Measurements from ENCODE around the gene BTRC. TPM values are rescaled to one million over a fixed set of nuclear protein-coding genes. Genes with fewer than 3 reads are reported as not detected.
"Not testable (repeated sequence)": the region's sequence is repeated elsewhere in the genome, so short reads cannot be mapped to it uniquely, and the experiment has no call there.

The BTRC gene
- total and polyA plus RNA-seq, 12 donors = 10.0 to 35.3 (median 20.3) TPM

DNA sequence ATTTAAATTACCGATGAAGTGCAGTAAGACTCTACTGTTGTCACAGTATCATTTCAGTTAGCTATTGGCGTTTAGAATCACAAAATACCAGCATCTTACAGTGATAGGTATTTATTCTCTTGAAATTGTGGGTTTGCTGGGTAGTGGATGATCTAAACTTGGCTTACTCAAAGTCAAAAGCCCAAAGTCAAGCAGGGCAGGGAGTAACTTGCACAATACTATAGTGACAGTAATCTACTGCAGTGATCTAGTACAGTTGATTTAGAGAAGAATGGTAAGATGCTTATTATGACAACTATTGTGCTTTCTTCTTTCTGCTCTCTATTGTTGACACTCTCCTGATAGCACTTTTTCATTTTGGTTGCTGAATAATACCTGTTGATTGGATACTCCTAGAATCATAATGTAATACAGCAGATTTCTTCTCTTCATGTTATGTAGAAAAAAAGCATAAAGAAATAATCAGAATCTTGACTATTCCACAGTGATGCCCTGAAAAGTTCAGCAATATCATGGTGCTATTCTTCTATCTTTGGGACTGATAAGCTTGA is 10.0 kb downstream of the BTRC start:
- intact Hi-C loops (cut with DNase I) = no loop called here
- 84 to 95% (median 88%) methylated on average over 2 of the region's 2 CpGs for WGBS, 4 donors
- H3K9me3 ChIP-seq (replicated peaks in 1 of 3) = no peaks in the 10 kb centered on the region
- TF ChIP-seq POLR2A (IDR thresholded peaks at IDR 0.05) = no peak
- TF ChIP-seq, protein P1, sequence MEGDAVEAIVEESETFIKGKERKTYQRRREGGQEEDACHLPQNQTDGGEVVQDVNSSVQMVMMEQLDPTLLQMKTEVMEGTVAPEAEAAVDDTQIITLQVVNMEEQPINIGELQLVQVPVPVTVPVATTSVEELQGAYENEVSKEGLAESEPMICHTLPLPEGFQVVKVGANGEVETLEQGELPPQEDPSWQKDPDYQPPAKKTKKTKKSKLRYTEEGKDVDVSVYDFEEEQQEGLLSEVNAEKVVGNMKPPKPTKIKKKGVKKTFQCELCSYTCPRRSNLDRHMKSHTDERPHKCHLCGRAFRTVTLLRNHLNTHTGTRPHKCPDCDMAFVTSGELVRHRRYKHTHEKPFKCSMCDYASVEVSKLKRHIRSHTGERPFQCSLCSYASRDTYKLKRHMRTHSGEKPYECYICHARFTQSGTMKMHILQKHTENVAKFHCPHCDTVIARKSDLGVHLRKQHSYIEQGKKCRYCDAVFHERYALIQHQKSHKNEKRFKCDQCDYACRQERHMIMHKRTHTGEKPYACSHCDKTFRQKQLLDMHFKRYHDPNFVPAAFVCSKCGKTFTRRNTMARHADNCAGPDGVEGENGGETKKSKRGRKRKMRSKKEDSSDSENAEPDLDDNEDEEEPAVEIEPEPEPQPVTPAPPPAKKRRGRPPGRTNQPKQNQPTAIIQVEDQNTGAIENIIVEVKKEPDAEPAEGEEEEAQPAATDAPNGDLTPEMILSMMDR (IDR thresholded peaks at IDR 0.05) = no peak
- no peak overlapping the region for H3K27ac ChIP-seq
- peaks cover 0 to 17% of the 10 kb centered on the region in 2 donors for H3K4me1 ChIP-seq (replicated peaks in 1 of 2)
- H3K27me3 ChIP-seq = no peaks in the 10 kb centered on the region
- H3K4me3 ChIP-seq = no peak overlapping the region
- no peaks in the 10 kb centered on the region for H3K36me3 ChIP-seq (replicated peaks in 1 of 2)
- no peak for DNase-seq

GRCh38 chr10:101364721-101365120 is 10.8 kb downstream of the BTRC start:
- H3K27me3 ChIP-seq = no peaks in the 10 kb centered on the region
- no peak overlapping the region for H3K27ac ChIP-seq
- no peak for DNase-seq
- H3K9me3 ChIP-seq (replicated peaks in 1 of 3) = no peaks in the 10 kb centered on the region
- no peaks in the 10 kb centered on the region for H3K36me3 ChIP-seq (replicated peaks in 1 of 2)
- TF ChIP-seq, protein P1 (IDR thresholded peaks at IDR 0.05) = no peak
- TF ChIP-seq POLR2A (IDR thresholded peaks at IDR 0.05) = no peak
- peaks cover 0 to 13% of the 10 kb centered on the region in 2 donors for H3K4me1 ChIP-seq (replicated peaks in 1 of 2)
- intact Hi-C loops (cut with DNase I) = no loop called here
- WGBS, 4 donors = 78 to 90% (median 86%) methylated on average over 7 of the region's 7 CpGs
- H3K4me3 ChIP-seq = no peak overlapping the region

DNA sequence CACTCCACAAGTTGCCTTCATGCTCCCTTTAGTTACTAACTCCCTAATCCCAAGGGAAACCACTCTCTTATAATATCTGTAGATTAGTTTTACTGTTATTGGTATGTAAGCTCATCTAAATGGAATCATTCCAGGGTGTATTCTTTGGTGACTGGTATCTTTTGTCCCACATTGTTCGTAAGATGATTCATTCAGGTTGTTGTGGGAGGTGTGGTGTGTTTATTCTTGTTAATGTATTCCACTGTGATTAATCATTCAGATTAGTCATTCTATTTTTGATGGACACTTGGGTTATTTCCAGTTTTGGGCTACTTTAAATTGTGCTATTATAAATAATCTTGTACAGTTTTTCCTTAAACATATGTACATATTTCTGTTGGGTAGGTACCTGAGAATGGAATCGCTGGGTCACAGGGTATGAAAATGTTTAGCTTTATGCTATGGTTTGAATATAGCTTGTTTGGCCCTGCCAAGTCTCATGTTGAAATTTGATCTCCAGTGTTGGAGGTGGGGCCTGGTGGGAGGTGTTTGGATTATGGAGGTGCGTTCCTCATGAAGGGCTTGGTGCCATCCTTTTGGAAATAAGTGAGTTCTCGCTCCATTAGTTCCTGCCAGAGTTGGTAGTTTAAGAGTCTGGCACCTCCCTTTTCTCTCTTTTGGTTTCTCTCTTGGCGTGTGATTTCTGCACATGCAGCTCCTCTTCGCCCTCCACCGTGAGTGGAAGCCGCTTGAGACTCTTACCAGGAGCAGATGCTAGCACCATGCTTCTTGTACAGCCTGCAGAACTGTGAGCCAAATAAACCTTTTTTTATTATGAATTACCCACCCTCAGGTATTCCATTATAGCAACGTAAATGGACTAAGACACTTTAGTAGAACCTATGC is 13.8 kb downstream of the BTRC start:
- Histone ChIP-seq H3K4me1 (replicated peaks in 1 of 2) (peaks cover 0 to 13% of the 10 kb centered on the region in 2 donors), H3K27ac (no peak overlapping the region), H3K9me3 (replicated peaks in 1 of 3) (no peaks in the 10 kb centered on the region), H3K4me3 (no peak overlapping the region), H3K36me3 (replicated peaks in 1 of 2) (no peaks in the 10 kb centered on the region), H3K27me3 (no peaks in the 10 kb centered on the region)
- 89 to 91% (median 90%) methylated on average over 9 of the region's 9 CpGs for WGBS, 4 donors
- intact Hi-C loops (cut with DNase I) = no loop called here
- no peak for TF ChIP-seq POLR2A (IDR thresholded peaks at IDR 0.05)
- no peak for DNase-seq

GRCh38 chr10:101373063-101373462 is 19.1 kb downstream of the BTRC start:
- no peak for DNase-seq
- TF ChIP-seq, protein P1 (IDR thresholded peaks at IDR 0.05) = no peak
- TF ChIP-seq POLR2A (IDR thresholded peaks at IDR 0.05) = no peak
- H3K9me3 ChIP-seq (replicated peaks in 1 of 3) = no peaks in the 10 kb centered on the region
- H3K27me3 ChIP-seq = no peaks in the 10 kb centered on the region
- WGBS, 4 donors = 93 to 100% (median 98%) methylated on average over 1 of the region's 1 CpG
- no peaks in the 10 kb centered on the region for H3K4me1 ChIP-seq (replicated peaks in 1 of 2)
- H3K4me3 ChIP-seq = no peak overlapping the region
- H3K36me3 ChIP-seq (replicated peaks in 1 of 2) = no peaks in the 10 kb centered on the region
- H3K27ac ChIP-seq = no peak overlapping the region
- intact Hi-C loops (cut with DNase I) = no loop called here

DNA sequence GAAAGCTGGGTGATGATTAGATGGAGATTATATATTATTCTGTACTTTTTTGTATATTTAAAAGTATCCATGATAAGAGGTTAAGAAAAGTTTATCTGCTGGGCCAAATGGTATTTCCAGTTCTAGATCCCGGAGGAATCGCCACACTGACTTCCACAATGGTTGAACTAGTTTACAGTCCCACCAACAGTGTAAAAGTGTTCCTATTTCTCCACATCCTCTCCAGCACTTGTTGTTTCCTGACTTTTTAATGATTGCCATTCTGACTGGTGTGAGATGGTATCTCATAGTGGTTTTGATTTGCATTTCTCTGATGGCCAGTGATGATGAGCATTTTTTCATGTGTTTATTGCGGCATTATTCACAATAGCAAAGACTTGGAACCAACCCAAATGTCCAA is 20.0 kb downstream of the BTRC start:
- H3K36me3 ChIP-seq (replicated peaks in 1 of 2); H3K27me3 ChIP-seq; H3K9me3 ChIP-seq (replicated peaks in 1 of 3); H3K4me3 ChIP-seq; H3K27ac ChIP-seq; intact Hi-C loops (cut with DNase I); H3K4me1 ChIP-seq (replicated peaks in 1 of 2); DNase-seq: not testable (repeated sequence)
- WGBS, 4 donors = 91 to 100% (median 96%) methylated on average over 3 of the region's 3 CpGs
